IMR-90 (cell line): Measurements from ENCODE around the gene RAB11B. TPM values are rescaled to one million over a fixed set of nuclear protein-coding genes. Genes with fewer than 3 reads are reported as not detected.

Experiments
- ATAC-seq: fragments of 200-7000 bp; cut with Tn5 transposase; 2 replicates; pipeline ENCODE4 v1.9.1; 2020; ENCODE audit warnings: low read depth, mild to moderate bottlenecking, moderate library complexity
- BruUV-seq: library from RNA; stranded (reverse); fragments of 400-500 nt; replicated peaks from 2 replicates; lab custom pipeline; 2021; lab: Mats Ljungman, UMichigan
- CTCF ChIA-PET: fragments of 300-600 bp; formaldehyde crosslinking; extraction: SDS; loops from one replicate; lab custom pipeline; 2021; ENCODE audit warnings: antibody characterized with exemption; lab: Yijun Ruan, JAX
- POLR2A ChIA-PET: fragments of 300-600 bp; sonication (Branson Sonifier 250); formaldehyde crosslinking; loops from one replicate; lab custom pipeline; 2022; ENCODE audit warnings: antibody characterized with exemption; ENCODE audit not compliant: unreplicated experiment; lab: Charles Lee
- DNase-seq: peaks from one replicate; pipeline ENCODE4 v3.0.0; 2013
- H2AFZ ChIP-seq: replicated peaks from 2 replicates; pipeline ENCODE3; 2013; ENCODE audit warnings: low read length, mild to moderate bottlenecking; ENCODE audit not compliant: poor library complexity
- H2AK5ac ChIP-seq: 2 replicates; pipeline ENCODE4 v1.6.1; 2013; ENCODE audit warnings: low read depth, low read length, inconsistent platforms
- H2AK9ac ChIP-seq: replicated peaks from 2 replicates; pipeline ENCODE3; 2013; ENCODE audit warnings: mild to moderate bottlenecking, low read depth, low read length, moderate library complexity; ENCODE audit not compliant: poor library complexity
- H2BK120ac ChIP-seq: 2 replicates; pipeline ENCODE4 v1.6.1; 2013; ENCODE audit warnings: low read depth, low read length, inconsistent platforms
- H2BK15ac ChIP-seq: 3 replicates; pipeline ENCODE4 v1.6.1; 2013; ENCODE audit warnings: low read depth, low read length, inconsistent platforms
- H2BK20ac ChIP-seq: 2 replicates; pipeline ENCODE4 v1.6.1; 2013; ENCODE audit warnings: low read depth, mild to moderate bottlenecking, inconsistent platforms, low read length, moderate library complexity
- H2BK5ac ChIP-seq: 2 replicates; pipeline ENCODE4 v1.6.1; 2013; ENCODE audit warnings: mild to moderate bottlenecking, low read depth, low read length, inconsistent platforms; ENCODE audit not compliant: poor library complexity, severe bottlenecking
- H3K14ac ChIP-seq: replicated peaks from 2 replicates; pipeline ENCODE4 v1.6.1; 2013; ENCODE audit warnings: low read depth, low read length, inconsistent platforms
- H3K18ac ChIP-seq: 2 replicates; pipeline ENCODE4 v1.6.1; 2013; ENCODE audit warnings: low read depth, low read length, control low read depth
- H3K23ac ChIP-seq: 2 replicates; pipeline ENCODE4 v1.6.1; 2013; ENCODE audit warnings: low read depth, low read length, inconsistent platforms
- H3K27ac ChIP-seq: 2 replicates; pipeline ENCODE4 v1.5.1; 2013; ENCODE audit warnings: mild to moderate bottlenecking, control low read depth, low read length; ENCODE audit not compliant: insufficient read depth
- H3K27me3 ChIP-seq: 2 replicates; pipeline ENCODE4 v1.6.1; 2013; ENCODE audit warnings: low read length; ENCODE audit not compliant: control insufficient read depth, insufficient read depth
- H3K36me3 ChIP-seq: 2 replicates; pipeline ENCODE4 v1.6.1; 2013; ENCODE audit warnings: low read length, mixed read lengths; ENCODE audit not compliant: control insufficient read depth, insufficient read depth
- H3K4ac ChIP-seq: 2 replicates; pipeline ENCODE4 v1.6.1; 2013; ENCODE audit warnings: low read depth, low read length, inconsistent platforms
- H3K4me1 ChIP-seq: 2 replicates; pipeline ENCODE4 v1.6.1; 2013; ENCODE audit warnings: low read length, mixed read lengths; ENCODE audit not compliant: control insufficient read depth, insufficient read depth
- H3K4me2 ChIP-seq: 2 replicates; pipeline ENCODE4 v1.6.1; 2013; ENCODE audit warnings: low read depth, mild to moderate bottlenecking, control low read depth, low read length, moderate library complexity
- H3K4me3 ChIP-seq: 2 replicates; pipeline ENCODE4 v1.5.1; 2013; ENCODE audit warnings: low read depth, mild to moderate bottlenecking, control low read depth, low read length, moderate library complexity; ENCODE audit not compliant: insufficient read depth
- H3K56ac ChIP-seq: 2 replicates; pipeline ENCODE4 v1.6.1; 2013; ENCODE audit warnings: low read length, inconsistent platforms; ENCODE audit not compliant: insufficient read depth; ENCODE audit errors: extremely low read depth
- H3K79me1 ChIP-seq, 2 experiments: 2 replicates each; pipeline ENCODE4 v1.6.1; 2013; ENCODE audit warnings: low read length in 2 of 2, inconsistent platforms in 1 of 2, low read depth in 1 of 2
- H3K9ac ChIP-seq: 2 replicates; pipeline ENCODE4 v1.6.1; 2013; ENCODE audit warnings: low read depth, low read length, control low read depth
- H3K9me1 ChIP-seq: 2 replicates; pipeline ENCODE4 v1.6.1; 2013; ENCODE audit warnings: low read length, inconsistent platforms; ENCODE audit not compliant: insufficient read depth
- H3K9me3 ChIP-seq: 2 replicates; pipeline ENCODE4 v1.6.1; 2013; ENCODE audit warnings: low read length; ENCODE audit not compliant: control insufficient read depth, insufficient read depth
- H4K20me1 ChIP-seq: 2 replicates; pipeline ENCODE4 v1.6.1; 2013; ENCODE audit warnings: low read length, inconsistent platforms; ENCODE audit not compliant: insufficient read depth
- H4K5ac ChIP-seq: 2 replicates; pipeline ENCODE4 v1.6.1; 2013; ENCODE audit warnings: mild to moderate bottlenecking, low read depth, low read length, control low read depth
- H4K8ac ChIP-seq, 2 experiments: 2 replicates each; pipeline ENCODE4 v1.6.1; 2013; ENCODE audit warnings: low read depth in 2 of 2, low read length in 2 of 2, control low read depth in 1 of 2, inconsistent platforms in 1 of 2
- H4K91ac ChIP-seq: 2 replicates; pipeline ENCODE4 v1.6.1; 2013; ENCODE audit warnings: low read depth, low read length, inconsistent platforms; ENCODE audit not compliant: insufficient read depth
- BHLHE40 ChIP-seq: fragments of 150-350 bp; IDR thresholded peaks from 2 replicates; pipeline ENCODE4 v1.6.1; 2016; ENCODE audit warnings: mild to moderate bottlenecking, low read depth, low read length
- CEBPB ChIP-seq: IDR thresholded peaks from 2 replicates; pipeline ENCODE4 v1.6.1; 2012; ENCODE audit warnings: low read depth, low read length, improper control_type of control experiment
- CHD1 ChIP-seq: IDR thresholded peaks from 2 replicates; pipeline ENCODE4 v1.6.1; 2012; ENCODE audit warnings: low read depth, low read length, improper control_type of control experiment
- CTCF ChIP-seq: conservative IDR thresholded peaks from 2 replicates; pipeline ENCODE4 v1.5.1; 2012; ENCODE audit warnings: mild to moderate bottlenecking, low read depth, low read length, improper control_type of control experiment
- ELK1 ChIP-seq: fragments of 150-350 bp; IDR thresholded peaks from 2 replicates; pipeline ENCODE4 v1.6.1; 2016; ENCODE audit warnings: low read depth, mild to moderate bottlenecking, low read length, moderate library complexity, borderline replicate concordance
- FOS ChIP-seq: fragments of 150-350 bp; IDR thresholded peaks from 2 replicates; pipeline ENCODE4 v1.6.1; 2016; ENCODE audit warnings: low read depth, low read length
- MAFK ChIP-seq: IDR thresholded peaks from 2 replicates; pipeline ENCODE4 v1.6.1; 2012; ENCODE audit warnings: low read depth, low read length, improper control_type of control experiment
- MXI1 ChIP-seq: IDR thresholded peaks from 2 replicates; pipeline ENCODE4 v1.6.1; 2012; ENCODE audit warnings: low read depth, mild to moderate bottlenecking, low read length, moderate library complexity, borderline replicate concordance
- NFE2L2 ChIP-seq: fragments of 150-350 bp; IDR thresholded peaks from 2 replicates; pipeline ENCODE4 v1.6.1; 2016; ENCODE audit warnings: low read depth, mild to moderate bottlenecking, low read length
- POLR2A ChIP-seq: IDR thresholded peaks from 2 replicates; pipeline ENCODE4 v1.6.1; 2012; ENCODE audit warnings: mild to moderate bottlenecking, low read depth, low read length
- RAD21 ChIP-seq: IDR thresholded peaks from 2 replicates; pipeline ENCODE4 v1.6.1; 2012; ENCODE audit warnings: low read length, improper control_type of control experiment
- RCOR1 ChIP-seq: IDR thresholded peaks from 2 replicates; pipeline ENCODE4 v1.6.1; 2012; ENCODE audit warnings: mild to moderate bottlenecking, low read length, improper control_type of control experiment; ENCODE audit not compliant: insufficient replicate concordance
- RFX5 ChIP-seq: IDR thresholded peaks from 2 replicates; pipeline ENCODE4 v1.8.0; 2012; ENCODE audit warnings: low read depth, mild to moderate bottlenecking, low read length, moderate library complexity
- SMC3 ChIP-seq: fragments of 150-350 bp; IDR thresholded peaks from 2 replicates; pipeline ENCODE4 v1.6.1; 2016; ENCODE audit warnings: low read depth, mild to moderate bottlenecking, antibody characterized with exemption, low read length, moderate library complexity
- USF2 ChIP-seq: fragments of 150-350 bp; IDR thresholded peaks from 2 replicates; pipeline ENCODE4 v1.6.1; 2017; ENCODE audit warnings: mild to moderate bottlenecking, antibody characterized with exemption, low read length, low read depth
- WGBS, 2 experiments: methylation state at CpG; one replicate each; pipeline versions ENCODE4 v1.1.5 to v1.1.7; 2013; ENCODE audit warnings: missing lambda C conversion rate in 2 of 2; ENCODE audit not compliant: insufficient read length in 1 of 2; ENCODE audit errors: extremely low coverage in 2 of 2; 5-methylcytosine and 5-hydroxymethylcytosine counted together
- dilution Hi-C: fragments of 300-500 bp; cut with HindIII; formaldehyde crosslinking; loops from one replicate; pipeline ENCODE4 v1.14.3; 2018; ENCODE audit warnings: low sequenced_read_pairs; ENCODE audit not compliant: unreplicated experiment
- in situ Hi-C: fragments of 300-500 bp; cut with MboI; formaldehyde crosslinking; loops from 3 replicates; pipeline ENCODE4 v1.14.3; 2019; ENCODE audit warnings: low sequenced_read_pairs, inconsistent platforms, mixed read lengths
- intact Hi-C: fragments of 100-400 bp; cut with micrococcal nuclease; formaldehyde crosslinking; loops from 2 replicates; pipeline ENCODE4 v1.10.0; 2022
- polyA plus RNA-seq, 3 experiments: library from polyadenylated mRNA; depleted of rRNA; stranded (reverse); fragments of >200 nt; gene quantifications; 2 replicates each; pipeline ENCODE4 v1.2.3, GENCODE V29; 2012; ENCODE audit warnings: low replicate concordance in 1 of 3
- total RNA-seq: library from RNA; depleted of rRNA; stranded (reverse); fragments of >200 nt; gene quantifications from 2 replicates; pipeline ENCODE4 v1.2.3, GENCODE V29; 2012

Gene RAB11B
- total and polyA plus RNA-seq, 2 of the 4 experiments (the other 2 are of a cell fraction): 8.2 to 117 TPM

- peak overlapping the region; percentile 83 for H3K4me3 ChIP-seq
- intact Hi-C loops: loop anchor here (5.0 kb wide), 1 partner anchor 34 kb away; the partner anchor contains the start of gene MARCHF2
- no peak overlapping the region for H2AK9ac ChIP-seq
- H3K23ac ChIP-seq: peak overlapping the region; percentile 93
- H2BK5ac ChIP-seq: no peak overlapping the region
- H4K8ac ChIP-seq: 0 out of 4 replicates have a peak overlapping the region, but pooled peaks of 1 of the 2 experiments have one; percentile 10
- H2AK5ac ChIP-seq: no peak overlapping the region
- H3K79me1 ChIP-seq: peaks cover 0 to 40% of the 10 kb centered on the region in 2 experiments; a peak in 2 of 4 replicates
- H3K9me1 ChIP-seq: peaks cover 14% of the 10 kb centered on the region
- no peaks in the 10 kb centered on the region for H3K27me3 ChIP-seq
- no peak overlapping the region for H2BK15ac ChIP-seq
- CTCF ChIA-PET: interaction anchor here (0.7 to 0.9 kb wide), 2 partner anchors 21 to 92 kb away, joined by 3 read pairs; no protein-coding TSS in a partner anchor
- peaks cover 60% of the 10 kb centered on the region for H4K20me1 ChIP-seq
- peak overlapping the region; percentile 82 for H3K9ac ChIP-seq
- 69% methylated on average over 5 of the region's 16 CpGs; no CpG with 5 or more reads in 1 of the 2 experiments for WGBS, 2 experiments
- no peak overlapping the region for H2BK120ac ChIP-seq
- in situ Hi-C loops: no loop called here
- no peak overlapping the region for H3K18ac ChIP-seq
- peak overlapping the region; percentile 93 for H3K4me2 ChIP-seq
- dilution Hi-C loops: no loop called here
- POLR2A ChIA-PET: interaction anchor here (0.6 kb wide), 1 partner anchor 141 kb away, joined by 4 read pairs; no protein-coding TSS in a partner anchor
- no peak overlapping the region for H2AFZ ChIP-seq
- H3K9me3 ChIP-seq: no peaks in the 10 kb centered on the region
- peaks cover 7% of the 10 kb centered on the region for H3K4me1 ChIP-seq
- ATAC-seq: no peak
- H3K27ac ChIP-seq: peak overlapping the region; percentile 88; the same call in 1 of the 2 replicates
- H3K14ac ChIP-seq: peak overlapping the region; percentile 61
- BruUV-seq: no TSS peak
- H2BK20ac ChIP-seq: no peak overlapping the region
- H4K5ac ChIP-seq: no peak overlapping the region
- no peak for DNase-seq
- peak overlapping the region; percentile 59 for H3K56ac ChIP-seq
- peak overlapping the region; percentile 18 for H3K4ac ChIP-seq
- H4K91ac ChIP-seq: no peak overlapping the region
- peaks cover 7% of the 10 kb centered on the region for H3K36me3 ChIP-seq
- TF ChIP-seq ELK1 (no peak), CTCF (no peak), BHLHE40 (no peak), RAD21 (no peak), RCOR1 (no peak), RFX5 (no peak), MXI1 (no peak), POLR2A (no peak), FOS (no peak), CEBPB (no peak), CHD1 (no peak), MAFK (no peak), NFE2L2 (no peak), SMC3 (no peak), USF2 (no peak)
These were observed 56.0 kb downstream of the RAB11B start for GRCh38 chr19:8446061-8446709.
